ENCODE data around the gene EMP1.

The EMP1 gene

GRCh38 chr12:13196130-13196921, at the start of gene EMP1:
Gene EMP1 (plus strand): TSS chr12:13196726. CDS start chr12:13211511, 14,785 bp downstream.
- no peaks in the 10 kb centered on the region for H3K9me3 Mint-ChIP-seq
- H3K27me3 Mint-ChIP-seq, result peaks cover 7% of the 10 kb centered on the region
- H3K36me3 Mint-ChIP-seq, result no peaks in the 10 kb centered on the region
- peak; percentile 85 for ATAC-seq (ENCODE audit: low read depth)
- peaks cover 15% of the 10 kb centered on the region for H3K4me1 Mint-ChIP-seq
- peak within 1 kb of the TSS; percentile 22 for H3K27ac Mint-ChIP-seq
- DNase-seq (ENCODE audit: low spot score in 2 of 2), result peak in 1 of 2 donors; percentile 10
- peak within 1 kb of the TSS; percentile 56 for H3K4me3 Mint-ChIP-seq

- no peak for ATAC-seq (ENCODE audit: low read depth)
- Mint-ChIP-seq H3K27me3 (peaks cover 4% of the 10 kb centered on the region), H3K9me3 (no peaks in the 10 kb centered on the region), H3K27ac (no peak overlapping the region), H3K4me3 (no peak overlapping the region), H3K4me1 (peaks cover 9% of the 10 kb centered on the region), H3K36me3 (no peaks in the 10 kb centered on the region)
- no peak for DNase-seq (ENCODE audit: low spot score in 2 of 2)
Measured at GRCh38 chr12:13147688-13148484, 48.6 kb upstream of the EMP1 start.

- peaks cover 9% of the 10 kb centered on the region for H3K4me1 Mint-ChIP-seq
- peaks cover 4% of the 10 kb centered on the region for H3K27me3 Mint-ChIP-seq
- ATAC-seq (ENCODE audit: low read depth) (no peak), DNase-seq (ENCODE audit: low spot score in 2 of 2) (no peak)
- H3K27ac Mint-ChIP-seq, result no peak overlapping the region
- H3K36me3 Mint-ChIP-seq, result no peaks in the 10 kb centered on the region
- no peaks in the 10 kb centered on the region for H3K9me3 Mint-ChIP-seq
- H3K4me3 Mint-ChIP-seq, result no peak overlapping the region
Measured at GRCh38 chr12:13148485-13148847, 48.1 kb upstream of the EMP1 start.

GRCh38 chr12:13149411-13149810, 47.1 kb upstream of the EMP1 start:
- no peak for DNase-seq (ENCODE audit: low spot score in 2 of 2)
- Mint-ChIP-seq H3K9me3 (no peaks in the 10 kb centered on the region), H3K36me3 (peaks cover 2% of the 10 kb centered on the region), H3K27ac (no peak overlapping the region), H3K4me3 (no peak overlapping the region), H3K27me3 (peaks cover 4% of the 10 kb centered on the region), H3K4me1 (peaks cover 10% of the 10 kb centered on the region)
- no peak for ATAC-seq (ENCODE audit: low read depth)

GRCh38 chr12:13152281-13152680, 44.2 kb upstream of the EMP1 start:
- Mint-ChIP-seq H3K27me3 (peaks cover 1% of the 10 kb centered on the region), H3K4me3 (no peak overlapping the region)
- ATAC-seq (ENCODE audit: low read depth), result no peak

GRCh38 chr12:13152756-13153155, 43.8 kb upstream of the EMP1 start:
- Mint-ChIP-seq H3K4me1 (peaks cover 12% of the 10 kb centered on the region), H3K9me3 (no peaks in the 10 kb centered on the region), H3K27me3 (peaks cover 1% of the 10 kb centered on the region), H3K27ac (no peak overlapping the region), H3K4me3 (no peak overlapping the region), H3K36me3 (peaks cover 2% of the 10 kb centered on the region)
- ATAC-seq (ENCODE audit: low read depth) (no peak), DNase-seq (ENCODE audit: low spot score in 2 of 2) (no peak)

More at GRCh38 chr12:13152281-13152680, 44.2 kb upstream of the EMP1 start:
- H3K9me3 Mint-ChIP-seq, result no peaks in the 10 kb centered on the region
- DNase-seq (ENCODE audit: low spot score in 2 of 2), result no peak
- peaks cover 2% of the 10 kb centered on the region for H3K36me3 Mint-ChIP-seq
- H3K27ac Mint-ChIP-seq, result no peak overlapping the region
- peaks cover 12% of the 10 kb centered on the region for H3K4me1 Mint-ChIP-seq

- DNase-seq (ENCODE audit: low spot score in 2 of 2) (no peak), ATAC-seq (ENCODE audit: low read depth) (no peak)
- H3K9me3 Mint-ChIP-seq, result no peaks in the 10 kb centered on the region
- H3K4me1 Mint-ChIP-seq, result peaks cover 12% of the 10 kb centered on the region
- H3K27me3 Mint-ChIP-seq, result peaks cover 1% of the 10 kb centered on the region
- no peak overlapping the region for H3K4me3 Mint-ChIP-seq
- H3K27ac Mint-ChIP-seq, result no peak overlapping the region
- H3K36me3 Mint-ChIP-seq, result peaks cover 2% of the 10 kb centered on the region
Measured at GRCh38 chr12:13153180-13153579, 43.3 kb upstream of the EMP1 start.

- Mint-ChIP-seq H3K36me3 (peaks cover 2% of the 10 kb centered on the region), H3K27me3 (peaks cover 1% of the 10 kb centered on the region), H3K9me3 (no peaks in the 10 kb centered on the region), H3K4me3 (no peak overlapping the region), H3K4me1 (peaks cover 12% of the 10 kb centered on the region), H3K27ac (no peak overlapping the region)
- peak; percentile 87 for ATAC-seq (ENCODE audit: low read depth)
- no peak for DNase-seq (ENCODE audit: low spot score in 2 of 2)
Measured at GRCh38 chr12:13154027-13154538, 42.4 kb upstream of the EMP1 start.

- H3K4me1 Mint-ChIP-seq, result peaks cover 12% of the 10 kb centered on the region
- ATAC-seq (ENCODE audit: low read depth), result no peak
- H3K27me3 Mint-ChIP-seq, result peaks cover 1% of the 10 kb centered on the region
- H3K9me3 Mint-ChIP-seq, result no peaks in the 10 kb centered on the region
- H3K4me3 Mint-ChIP-seq, result no peak overlapping the region
- H3K27ac Mint-ChIP-seq, result no peak overlapping the region
- no peak for DNase-seq (ENCODE audit: low spot score in 2 of 2)
- H3K36me3 Mint-ChIP-seq, result peaks cover 2% of the 10 kb centered on the region
Measured at GRCh38 chr12:13154831-13155230, 41.7 kb upstream of the EMP1 start.

GRCh38 chr12:13156277-13156676, 40.2 kb upstream of the EMP1 start:
- no peak overlapping the region for H3K27ac Mint-ChIP-seq
- no peaks in the 10 kb centered on the region for H3K9me3 Mint-ChIP-seq
- H3K4me3 Mint-ChIP-seq, result no peak overlapping the region
- peaks cover 2% of the 10 kb centered on the region for H3K36me3 Mint-ChIP-seq
- no peaks in the 10 kb centered on the region for H3K27me3 Mint-ChIP-seq
- DNase-seq (ENCODE audit: low spot score in 2 of 2) (no peak), ATAC-seq (ENCODE audit: low read depth) (no peak)
- H3K4me1 Mint-ChIP-seq, result peaks cover 12% of the 10 kb centered on the region

- H3K4me1 Mint-ChIP-seq, result no peaks in the 10 kb centered on the region
- H3K27ac Mint-ChIP-seq, result no peak overlapping the region
- no peak overlapping the region for H3K4me3 Mint-ChIP-seq
- no peak for DNase-seq (ENCODE audit: low spot score in 2 of 2)
- no peak for ATAC-seq (ENCODE audit: low read depth)
- H3K27me3 Mint-ChIP-seq, result no peaks in the 10 kb centered on the region
- H3K36me3 Mint-ChIP-seq, result no peaks in the 10 kb centered on the region
- H3K9me3 Mint-ChIP-seq, result no peaks in the 10 kb centered on the region
Measured at GRCh38 chr12:13161172-13161571, 35.4 kb upstream of the EMP1 start.

- H3K27ac Mint-ChIP-seq, result no peak overlapping the region
- no peaks in the 10 kb centered on the region for H3K27me3 Mint-ChIP-seq
- peaks cover 2% of the 10 kb centered on the region for H3K9me3 Mint-ChIP-seq
- no peak for ATAC-seq (ENCODE audit: low read depth)
- H3K4me3 Mint-ChIP-seq, result no peak overlapping the region
- no peaks in the 10 kb centered on the region for H3K4me1 Mint-ChIP-seq
- H3K36me3 Mint-ChIP-seq, result no peaks in the 10 kb centered on the region
- DNase-seq (ENCODE audit: low spot score in 2 of 2), result no peak
Measured at GRCh38 chr12:13162904-13163303, 33.6 kb upstream of the EMP1 start.

- Mint-ChIP-seq H3K27ac (no peak overlapping the region), H3K4me3 (no peak overlapping the region), H3K4me1 (no peaks in the 10 kb centered on the region), H3K9me3 (peaks cover 3% of the 10 kb centered on the region), H3K27me3 (no peaks in the 10 kb centered on the region), H3K36me3 (no peaks in the 10 kb centered on the region)
- no peak for DNase-seq (ENCODE audit: low spot score in 2 of 2)
- no peak for ATAC-seq (ENCODE audit: low read depth)
Measured at GRCh38 chr12:13163868-13164635, 32.5 kb upstream of the EMP1 start.
